ENCODE data around the gene MTG2.

The MTG2 gene, protein sequence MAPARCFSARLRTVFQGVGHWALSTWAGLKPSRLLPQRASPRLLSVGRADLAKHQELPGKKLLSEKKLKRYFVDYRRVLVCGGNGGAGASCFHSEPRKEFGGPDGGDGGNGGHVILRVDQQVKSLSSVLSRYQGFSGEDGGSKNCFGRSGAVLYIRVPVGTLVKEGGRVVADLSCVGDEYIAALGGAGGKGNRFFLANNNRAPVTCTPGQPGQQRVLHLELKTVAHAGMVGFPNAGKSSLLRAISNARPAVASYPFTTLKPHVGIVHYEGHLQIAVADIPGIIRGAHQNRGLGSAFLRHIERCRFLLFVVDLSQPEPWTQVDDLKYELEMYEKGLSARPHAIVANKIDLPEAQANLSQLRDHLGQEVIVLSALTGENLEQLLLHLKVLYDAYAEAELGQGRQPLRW

DNA sequence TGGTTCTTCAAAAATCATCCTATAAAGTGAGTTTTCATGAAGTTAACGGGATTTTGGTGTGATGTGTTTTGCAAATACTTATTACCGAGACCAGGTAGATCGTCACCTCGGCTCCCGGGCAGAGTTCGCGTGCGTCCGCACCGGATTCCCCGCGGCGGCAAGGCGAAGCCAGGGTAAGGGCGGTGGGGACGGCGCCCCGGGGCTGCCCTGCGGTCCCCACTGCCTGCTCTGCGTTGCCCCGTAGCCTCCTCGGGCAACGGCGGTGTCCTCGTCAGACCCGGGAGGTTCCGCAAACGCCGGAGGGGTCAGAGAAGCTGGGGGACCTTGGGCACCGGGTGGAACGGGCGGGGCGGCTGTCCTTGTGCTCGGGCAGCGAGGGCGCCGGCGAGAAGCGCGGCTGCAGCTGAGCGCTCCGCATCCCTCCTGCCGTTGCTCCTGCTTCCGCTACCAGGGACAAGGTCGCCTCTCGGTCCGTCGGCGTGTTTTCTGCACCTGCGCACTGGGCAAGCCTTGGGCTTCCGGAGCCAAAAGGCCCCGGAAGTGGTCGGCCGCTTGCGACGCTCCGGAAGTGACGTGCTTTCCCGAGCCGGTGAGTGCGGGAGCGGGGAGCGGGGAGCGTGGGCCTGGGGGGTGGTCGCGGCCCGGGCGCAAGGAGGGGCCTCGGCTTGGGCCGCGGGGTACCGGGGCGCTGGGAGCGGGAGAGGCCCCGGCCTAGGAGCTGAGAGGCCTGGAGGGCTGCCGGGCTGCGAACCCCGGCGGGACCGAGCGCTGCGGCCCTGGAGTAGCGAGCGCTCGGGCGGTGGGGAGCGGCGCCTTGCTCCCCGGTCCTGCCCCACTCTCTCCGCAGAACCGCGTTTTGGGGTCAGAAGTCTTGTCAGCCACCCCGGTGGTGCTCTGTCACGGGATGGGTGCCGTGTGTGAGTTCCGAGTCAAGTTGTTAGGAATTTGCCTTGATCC is at the start of gene MTG2:
TSS of gene MTG2 (plus strand) at position 560 of the 957 bp plus-strand sequence. CDS start 10,393 bp downstream, outside the sequence.
- intact Hi-C loops (cut with DNase I): loop anchor here (10.0 kb wide), 1 partner anchor 202 kb away; the partner anchor contains the start of gene RPS21

DNA sequence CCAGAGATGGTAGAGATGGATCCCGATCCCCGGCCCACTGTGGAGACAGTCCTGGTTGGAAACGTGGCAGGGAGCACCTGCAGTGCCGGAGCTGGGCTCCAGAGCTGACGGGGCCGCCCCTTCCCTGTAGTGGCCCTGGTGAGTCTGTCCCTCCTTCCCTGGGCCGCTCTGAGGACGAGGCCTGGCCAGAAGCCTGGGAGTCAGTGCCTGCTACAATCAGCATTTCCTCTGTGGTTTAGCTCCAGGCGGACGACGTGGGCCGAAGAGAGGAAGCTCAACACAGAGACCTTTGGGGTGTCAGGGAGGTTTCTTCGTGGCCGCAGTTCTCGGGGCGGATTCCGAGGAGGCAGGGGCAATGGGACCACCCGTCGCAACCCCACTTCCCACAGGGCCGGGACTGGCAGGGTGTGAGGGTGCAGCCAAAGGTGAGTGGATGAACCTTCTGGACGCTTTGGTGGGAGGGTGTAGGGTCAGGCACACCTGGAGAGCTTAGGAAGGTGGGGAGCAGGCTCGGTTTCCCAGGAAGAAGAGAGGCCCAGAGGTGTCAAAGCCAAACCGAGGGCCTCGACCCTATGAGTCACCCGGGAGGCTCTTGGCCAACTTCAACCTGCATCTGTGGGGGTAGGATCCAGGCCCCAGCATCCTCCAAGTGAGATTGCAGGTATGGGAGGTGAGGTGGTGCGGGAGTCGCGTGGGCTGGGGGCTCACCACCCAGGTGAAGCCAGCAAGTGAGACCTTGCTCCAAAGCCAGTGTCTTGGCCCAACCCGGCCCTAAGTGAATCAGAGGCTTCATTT is 49.6 kb upstream of the MTG2 start:
- DNase-seq: peak in 7 of 42 donors; percentile 19 to 47 (median 33)
- intact Hi-C loops (cut with DNase I): no loop called here

More for the DNA sequence above, at the start of gene MTG2:
- DNase-seq: peak; percentile 85 to 98 (median 94)

DNA sequence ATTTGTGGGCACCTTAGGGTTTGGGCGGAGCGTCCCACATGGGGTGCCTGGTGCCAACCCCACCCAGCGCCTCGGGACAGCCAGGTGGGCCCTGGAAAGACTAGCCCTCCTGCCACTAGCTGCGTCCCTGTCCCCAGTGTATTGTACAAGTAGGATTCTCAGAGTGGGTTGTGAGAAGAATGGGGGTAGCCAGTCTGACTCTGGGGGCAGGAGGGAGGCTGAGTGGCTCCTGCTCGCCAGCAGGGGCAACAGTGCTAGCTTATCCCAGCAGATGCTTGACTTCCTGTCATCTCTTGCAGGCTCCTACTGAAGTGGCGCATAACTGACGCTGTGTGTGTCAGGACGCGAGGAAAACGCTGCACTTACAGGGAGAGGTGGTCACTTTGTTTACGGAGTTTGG is 49.0 kb upstream of the MTG2 start:
- no peak for DNase-seq
- intact Hi-C loops (cut with DNase I): no loop called here

DNA sequence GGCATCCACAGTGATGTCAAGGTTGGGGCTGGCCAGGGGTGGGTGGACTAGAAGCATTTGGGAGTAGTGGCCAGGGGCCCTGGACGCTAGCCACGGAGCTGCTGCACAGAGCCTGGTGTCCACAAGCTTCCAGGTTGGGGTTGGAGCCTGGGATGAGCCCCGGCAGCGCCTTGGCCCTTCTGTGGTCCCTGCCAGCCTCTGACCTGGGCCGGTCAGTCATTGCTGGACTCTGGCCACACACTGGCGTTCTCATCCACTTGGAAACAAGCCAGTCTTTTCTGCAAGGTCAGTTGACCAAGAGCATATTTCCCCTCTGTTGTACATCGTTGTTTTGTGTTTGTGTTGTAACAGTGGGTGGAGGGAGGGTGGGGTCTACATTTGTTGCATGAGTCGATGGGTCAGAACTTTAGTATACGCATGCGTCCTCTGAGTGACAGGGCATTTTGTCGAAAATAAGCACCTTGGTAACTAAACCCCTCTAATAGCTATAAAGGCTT is 48.0 kb upstream of the MTG2 start:
- DNase-seq: no peak
- intact Hi-C loops (cut with DNase I): loop anchor here (5.0 kb wide), 1 partner anchor 122 kb away; no protein-coding TSS in a partner anchor

DNA sequence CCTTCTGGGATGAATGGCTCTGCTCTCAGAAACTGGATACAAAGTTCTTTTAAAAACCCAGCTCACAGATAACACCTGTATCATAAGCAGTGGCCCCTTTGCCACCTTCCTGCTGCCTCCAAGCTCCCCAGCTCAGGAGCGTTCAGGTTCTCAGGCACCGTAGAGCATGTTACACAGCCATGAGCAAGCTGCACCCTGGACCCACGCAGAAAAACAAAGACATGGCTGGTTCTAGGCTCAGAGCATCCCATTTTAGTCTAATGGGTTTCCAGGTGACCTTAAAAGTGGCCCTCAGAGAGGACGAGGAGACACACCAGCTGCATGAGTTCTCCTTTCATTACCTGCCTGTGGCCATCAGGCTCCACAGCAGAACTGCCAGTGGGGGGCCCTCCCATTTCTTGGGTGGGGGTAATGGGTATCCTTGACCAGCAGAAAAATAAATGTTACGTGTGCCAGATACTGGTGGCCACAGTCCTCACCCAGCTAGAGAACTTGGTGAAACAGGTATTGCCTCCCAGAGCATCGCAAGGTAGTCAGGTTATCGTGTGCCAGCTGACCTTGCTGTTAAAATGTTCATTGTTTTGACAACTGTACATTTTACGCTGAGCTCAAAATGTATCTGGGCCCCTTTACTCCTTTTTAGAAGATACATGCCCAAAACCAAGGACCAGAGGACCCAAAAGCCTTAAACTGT is 47.1 kb upstream of the MTG2 start:
- no peak for DNase-seq
- intact Hi-C loops (cut with DNase I): loop anchor here (5.0 kb wide), 1 partner anchor 123 kb away; no protein-coding TSS in a partner anchor

DNA sequence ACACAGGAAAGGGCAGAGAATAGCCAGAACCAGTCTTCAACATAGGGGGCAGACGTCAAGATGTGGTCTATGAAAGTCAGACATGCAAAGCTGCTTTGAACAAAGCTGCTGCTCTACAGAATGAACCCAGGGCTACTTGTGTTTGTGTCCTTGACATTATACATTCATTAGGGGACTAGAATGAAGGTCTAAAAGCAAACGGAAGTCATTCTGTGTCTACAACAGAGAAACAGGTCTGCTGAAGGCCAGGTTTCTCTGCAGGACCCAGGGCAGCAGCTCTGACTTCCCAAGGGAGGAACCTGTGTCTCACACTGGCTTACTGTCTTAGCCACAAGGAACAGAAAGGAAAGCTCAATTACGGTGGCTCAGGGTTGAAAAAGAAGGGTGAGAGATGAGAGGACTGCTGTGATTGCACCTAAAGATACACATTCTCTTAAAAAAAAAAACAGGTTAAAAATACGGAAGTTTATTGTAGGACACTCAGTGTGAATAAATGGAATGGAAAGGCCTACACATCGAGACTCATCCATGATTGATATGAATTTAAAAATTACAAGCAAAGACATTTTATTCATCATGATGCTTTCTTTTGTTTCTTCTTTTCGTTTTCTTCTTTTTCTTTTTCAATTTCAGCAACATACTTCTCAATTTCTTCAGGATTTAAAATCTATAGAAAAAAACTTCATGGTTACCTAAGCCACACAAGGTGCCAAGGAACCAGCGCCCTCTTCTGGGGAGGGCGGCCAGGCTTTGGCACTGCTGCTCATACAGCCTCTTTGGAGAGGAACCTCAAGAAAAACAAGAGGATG is 46.3 kb upstream of the MTG2 start:
- peak; percentile 39 to 84 (median 73) for DNase-seq
- intact Hi-C loops (cut with DNase I): loop anchor here (5.0 kb wide), 1 partner anchor 124 kb away; no protein-coding TSS in a partner anchor

DNA sequence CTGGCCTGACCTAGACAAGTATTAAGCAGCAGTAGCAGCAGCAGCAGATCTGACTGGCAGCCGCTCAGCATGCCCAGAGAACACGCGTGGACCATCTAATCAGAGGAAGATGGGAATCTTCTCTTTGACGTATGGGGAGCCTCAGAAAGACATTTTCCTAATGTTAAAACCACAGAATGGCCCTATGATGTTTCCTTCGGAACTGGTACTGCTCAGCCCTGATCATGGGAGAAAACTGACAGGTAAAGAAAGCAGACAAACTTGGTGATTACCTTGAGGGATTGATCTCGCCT is 45.8 kb upstream of the MTG2 start:
- DNase-seq: no peak
- intact Hi-C loops (cut with DNase I): loop anchor here (5.0 kb wide), 1 partner anchor 125 kb away; no protein-coding TSS in a partner anchor

DNA sequence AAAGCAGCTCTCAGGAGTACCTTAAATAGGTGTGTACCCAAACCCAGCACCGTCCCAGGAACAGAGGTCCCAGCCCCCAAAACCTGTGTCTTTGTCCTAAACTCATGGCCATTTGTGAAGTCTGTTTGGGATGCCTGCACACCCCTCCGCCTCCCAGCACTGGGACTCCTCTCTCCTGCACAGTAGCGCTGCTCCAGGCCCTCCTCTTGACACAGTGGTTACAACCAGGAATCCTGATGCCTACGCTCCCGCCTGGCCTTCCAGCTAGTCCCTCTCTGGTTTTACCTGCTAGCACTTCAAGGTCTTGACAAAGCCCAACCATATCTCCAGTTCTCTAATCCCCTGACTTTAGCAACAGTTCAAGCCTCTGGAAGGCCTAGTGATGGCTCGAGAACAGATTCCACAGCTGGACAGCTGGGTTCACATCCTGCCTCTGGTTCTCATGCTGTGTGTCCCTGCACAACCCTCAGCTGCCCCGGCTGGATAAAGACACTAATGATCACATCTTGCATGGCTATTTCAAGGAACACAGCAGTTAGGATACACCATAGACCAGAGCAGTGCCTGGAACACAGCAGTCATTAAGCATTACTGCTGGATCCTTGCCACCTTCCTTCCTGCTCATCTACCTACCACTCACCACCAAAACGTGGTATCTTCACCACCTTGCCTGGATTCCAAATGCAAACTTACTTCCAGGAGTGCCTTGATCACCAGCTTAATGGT is 45.2 kb upstream of the MTG2 start:
- intact Hi-C loops (cut with DNase I): loop anchor here (5.0 kb wide), 1 partner anchor 125 kb away; no protein-coding TSS in a partner anchor
- DNase-seq: no peak

DNA sequence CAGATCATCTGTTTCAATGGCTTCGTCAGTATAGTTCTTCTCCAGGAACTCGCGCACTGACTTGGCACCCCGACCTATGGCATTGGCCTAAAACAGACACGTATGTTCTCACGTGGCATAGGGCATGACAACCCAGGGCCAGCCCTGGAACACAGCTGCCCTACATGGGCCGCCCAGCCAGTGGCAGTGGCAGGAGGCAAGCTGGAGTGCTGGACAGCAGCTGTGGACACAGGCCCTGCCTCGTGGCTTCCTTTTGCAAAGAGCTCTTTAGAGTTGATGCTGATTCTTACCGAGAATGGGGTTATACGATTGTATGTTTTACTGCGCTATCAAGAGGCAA is 44.7 kb upstream of the MTG2 start:
- no peak for DNase-seq
- intact Hi-C loops (cut with DNase I): loop anchor here (5.0 kb wide), 1 partner anchor 126 kb away; no protein-coding TSS in a partner anchor

DNA sequence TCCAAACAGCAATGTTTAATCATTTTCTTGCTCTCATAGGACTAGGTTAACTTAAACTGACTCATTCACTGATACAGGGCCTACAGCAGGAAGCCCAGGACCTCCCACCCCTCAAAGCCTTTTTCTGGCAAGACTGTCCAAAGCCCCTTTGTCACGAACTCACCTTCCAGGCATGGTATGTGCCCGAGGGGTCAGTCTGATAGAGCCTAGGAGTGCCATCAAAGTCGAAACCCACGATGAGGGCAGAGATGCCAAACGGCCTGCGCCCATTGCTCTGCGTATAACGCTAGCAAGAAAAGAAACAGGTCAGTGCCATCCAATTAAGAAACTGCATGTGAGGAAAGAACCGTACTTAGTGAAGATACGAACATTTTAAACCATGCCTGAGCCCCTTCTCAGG is 43.9 kb upstream of the MTG2 start:
- DNase-seq: no peak

DNA sequence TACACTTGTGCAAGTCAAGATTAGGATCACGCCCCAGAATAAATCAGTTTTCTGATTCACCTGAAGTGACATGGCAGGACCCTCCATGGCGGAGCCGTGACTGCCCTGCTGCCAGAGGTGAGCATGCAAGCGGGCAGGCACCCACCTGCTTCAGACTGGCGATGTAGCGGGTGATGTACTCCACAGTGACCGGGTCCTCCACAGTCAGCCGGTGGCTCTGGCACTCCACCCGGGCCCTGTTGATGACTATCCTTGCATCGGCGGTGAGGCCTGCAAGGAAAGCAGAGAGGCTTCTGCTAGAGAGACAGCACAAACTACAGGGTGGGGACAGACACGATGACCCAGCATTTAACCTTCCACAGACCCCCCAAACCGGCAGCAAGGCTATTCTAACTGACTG is 43.2 kb upstream of the MTG2 start:
- intact Hi-C loops (cut with DNase I): loop anchor here (5.0 to 10.0 kb wide), 3 partner anchors 72 to 127 kb away; partner anchors contain the start of genes OSBPL2 and TAF4
- no peak for DNase-seq

More for the DNA sequence above, 43.9 kb upstream of the MTG2 start:
- intact Hi-C loops (cut with DNase I): loop anchor here (5.0 kb wide), 1 partner anchor 127 kb away; no protein-coding TSS in a partner anchor

DNA sequence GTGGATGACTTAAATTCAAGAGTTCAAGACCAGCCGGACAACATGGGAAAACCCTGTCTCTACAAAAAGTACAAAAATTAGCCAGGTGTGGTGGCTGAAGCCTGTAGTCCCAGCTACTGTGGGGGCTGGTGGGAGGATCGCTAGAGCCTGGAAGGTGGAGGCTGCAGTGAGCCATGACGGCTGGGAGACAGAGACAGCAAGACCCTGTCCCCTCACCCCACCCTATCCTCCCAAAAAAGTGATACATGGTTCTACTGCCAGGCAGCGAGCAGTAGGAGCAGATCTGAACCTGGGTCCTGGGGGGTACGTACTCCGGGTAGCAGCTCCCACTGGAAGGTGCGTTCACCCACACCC is 41.8 kb upstream of the MTG2 start:
- intact Hi-C loops (cut with DNase I): loop anchor here (5.0 to 10.0 kb wide), 2 partner anchors 74 to 94 kb away; partner anchors contain the start of genes OSBPL2 and TAF4
- no peak for DNase-seq

DNA sequence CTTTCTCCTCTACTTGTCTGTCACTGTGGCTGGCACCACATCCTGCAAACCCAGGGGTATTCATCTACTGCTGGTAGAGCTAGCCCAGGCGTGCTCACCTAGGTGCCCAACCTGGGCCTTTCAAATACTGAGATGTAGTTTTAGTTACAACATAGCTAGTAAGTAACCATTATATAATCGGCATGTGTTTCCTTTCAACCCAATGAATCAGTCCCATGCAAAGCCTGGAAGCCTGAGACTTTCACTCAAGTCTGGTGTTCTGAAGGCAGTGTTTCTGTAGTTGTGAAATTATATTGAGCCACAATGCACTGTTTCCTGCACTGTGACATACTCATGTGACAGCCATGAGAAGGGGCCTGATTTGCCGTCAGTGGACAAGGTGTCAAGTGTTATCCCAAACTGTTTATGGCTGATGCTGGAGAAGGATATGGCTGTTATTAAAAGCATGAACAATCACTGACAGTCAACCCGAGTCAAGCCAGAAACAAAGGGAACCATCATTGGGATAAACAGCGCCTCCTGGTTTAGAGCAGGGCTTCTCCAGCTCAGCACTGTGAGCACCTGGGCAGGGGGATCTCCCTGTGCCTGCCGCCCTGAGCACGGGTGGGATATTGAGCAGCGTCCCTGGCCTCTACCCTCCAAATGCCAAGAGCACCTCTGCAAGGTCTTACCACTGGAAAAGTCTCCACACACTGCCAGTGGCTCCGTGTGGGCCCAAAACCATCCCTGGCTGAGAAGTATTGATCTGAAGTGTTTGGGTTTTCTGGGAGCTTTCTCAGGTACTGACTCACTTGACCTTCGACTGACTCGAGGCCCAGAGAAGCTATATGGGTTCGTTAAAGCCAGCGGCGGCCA is 41.2 kb upstream of the MTG2 start:
- DNase-seq: no peak
- intact Hi-C loops (cut with DNase I): loop anchor here (2.0 to 10.0 kb wide), 3 partner anchors 19 to 93 kb away; partner anchors contain the start of genes LSM14B, OSBPL2 and TAF4

DNA sequence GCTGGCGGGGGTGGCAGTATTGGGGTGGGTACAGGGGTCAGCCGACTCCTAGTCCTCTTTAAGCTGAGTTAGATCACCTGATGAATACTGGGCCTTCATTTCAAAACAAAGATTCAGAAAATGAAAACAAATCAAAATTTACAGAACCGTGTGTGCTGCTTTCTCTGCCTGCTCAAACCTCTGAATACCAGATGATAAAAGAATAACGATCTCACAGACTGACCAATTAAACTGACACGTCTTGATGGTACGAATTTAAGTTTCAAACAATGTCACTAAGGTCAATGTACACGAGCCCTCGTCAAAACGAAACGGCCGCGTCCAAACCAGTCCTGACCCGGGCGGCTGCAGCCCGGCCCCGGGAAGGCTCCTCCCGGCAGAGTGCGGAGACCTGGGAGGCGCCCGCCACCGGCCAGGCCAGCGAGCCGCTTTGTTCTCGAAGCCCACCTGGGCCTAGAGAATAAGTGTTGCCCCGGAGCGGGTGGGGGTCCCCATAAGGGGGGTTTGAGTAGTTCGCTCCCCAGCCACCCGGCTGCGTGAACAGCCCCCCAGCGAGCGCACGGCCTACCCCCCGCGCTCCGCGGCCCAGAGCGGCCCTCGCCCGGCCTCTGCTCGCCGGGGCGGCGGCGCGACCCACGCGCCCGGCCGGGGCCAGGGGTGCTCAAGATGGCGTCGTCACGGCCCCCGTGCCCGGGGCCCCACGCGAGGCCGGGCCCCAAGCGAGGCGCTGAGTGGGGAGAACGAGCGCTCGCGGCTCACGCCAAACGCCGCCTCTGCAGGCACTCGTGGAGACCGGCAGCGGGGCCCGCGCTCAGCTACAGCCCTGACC is 40.4 kb upstream of the MTG2 start:
- intact Hi-C loops (cut with DNase I): loop anchor here (2.0 to 10.0 kb wide), 3 partner anchors 20 to 92 kb away; partner anchors contain the start of genes LSM14B, OSBPL2 and TAF4
- peak in 10 of 42 donors; percentile 13 to 53 (median 30) for DNase-seq

Data from head of caudate nucleus (tissue), 42 donors.